ENCODE measurements around the gene NAALADL2. TPM values are rescaled to one million over a fixed set of nuclear protein-coding genes. Genes with fewer than 3 reads are reported as not detected.

NAALADL2 gene
- total and polyA plus RNA-seq, 4 donors: 0.28 to 4.6 (median 3.1) TPM

DNA sequence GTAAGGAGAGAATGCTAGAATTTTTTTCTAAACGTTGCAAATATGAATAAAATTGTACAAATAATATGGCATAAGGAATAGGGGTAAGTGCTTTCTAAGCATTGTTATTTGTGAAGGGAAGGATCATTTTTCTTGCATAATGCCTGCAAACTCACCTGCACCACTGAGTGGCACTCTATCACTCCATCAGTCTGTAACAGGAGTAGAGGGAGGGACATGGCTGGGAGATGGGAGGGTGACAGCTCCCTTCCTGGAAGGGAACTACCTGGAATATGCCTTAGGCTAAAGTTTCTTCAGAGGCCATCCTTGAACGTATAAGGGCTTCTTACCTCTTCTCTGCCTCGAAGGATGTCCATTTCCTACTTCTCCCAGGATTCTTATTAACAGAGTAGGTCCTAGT lies 3.0 kb downstream of the NAALADL2 start:
- TF ChIP-seq RXRA (IDR thresholded peaks at IDR 0.05) (no peak), SP1 (IDR thresholded peaks at IDR 0.05) (no peak), TAF1 (conservative IDR thresholded peaks at IDR 0.05) (no peak), FOXA1 (IDR thresholded peaks at IDR 0.05) (no peak), FOXA2 (IDR thresholded peaks at IDR 0.05) (no peak), HNF4G (IDR thresholded peaks at IDR 0.05) (no peak), GABPA (IDR thresholded peaks at IDR 0.05 in 1 of 2, conservative IDR thresholded peaks at IDR 0.05 in 1 of 2) (no peak), NR2F2 (IDR thresholded peaks at IDR 0.05) (no peak), JUND (IDR thresholded peaks at IDR 0.05) (no peak), RAD21 (IDR thresholded peaks at IDR 0.05) (peak; percentile 89 to 92), HNF4A (conservative IDR thresholded peaks at IDR 0.05) (peak in 1 of 2 donors; percentile 34), YY1 (IDR thresholded peaks at IDR 0.05) (no peak), EGR1 (IDR thresholded peaks at IDR 0.05; ENCODE audit: low read depth in 2 of 2) (no peak)
- TF ChIP-seq, protein P1, sequence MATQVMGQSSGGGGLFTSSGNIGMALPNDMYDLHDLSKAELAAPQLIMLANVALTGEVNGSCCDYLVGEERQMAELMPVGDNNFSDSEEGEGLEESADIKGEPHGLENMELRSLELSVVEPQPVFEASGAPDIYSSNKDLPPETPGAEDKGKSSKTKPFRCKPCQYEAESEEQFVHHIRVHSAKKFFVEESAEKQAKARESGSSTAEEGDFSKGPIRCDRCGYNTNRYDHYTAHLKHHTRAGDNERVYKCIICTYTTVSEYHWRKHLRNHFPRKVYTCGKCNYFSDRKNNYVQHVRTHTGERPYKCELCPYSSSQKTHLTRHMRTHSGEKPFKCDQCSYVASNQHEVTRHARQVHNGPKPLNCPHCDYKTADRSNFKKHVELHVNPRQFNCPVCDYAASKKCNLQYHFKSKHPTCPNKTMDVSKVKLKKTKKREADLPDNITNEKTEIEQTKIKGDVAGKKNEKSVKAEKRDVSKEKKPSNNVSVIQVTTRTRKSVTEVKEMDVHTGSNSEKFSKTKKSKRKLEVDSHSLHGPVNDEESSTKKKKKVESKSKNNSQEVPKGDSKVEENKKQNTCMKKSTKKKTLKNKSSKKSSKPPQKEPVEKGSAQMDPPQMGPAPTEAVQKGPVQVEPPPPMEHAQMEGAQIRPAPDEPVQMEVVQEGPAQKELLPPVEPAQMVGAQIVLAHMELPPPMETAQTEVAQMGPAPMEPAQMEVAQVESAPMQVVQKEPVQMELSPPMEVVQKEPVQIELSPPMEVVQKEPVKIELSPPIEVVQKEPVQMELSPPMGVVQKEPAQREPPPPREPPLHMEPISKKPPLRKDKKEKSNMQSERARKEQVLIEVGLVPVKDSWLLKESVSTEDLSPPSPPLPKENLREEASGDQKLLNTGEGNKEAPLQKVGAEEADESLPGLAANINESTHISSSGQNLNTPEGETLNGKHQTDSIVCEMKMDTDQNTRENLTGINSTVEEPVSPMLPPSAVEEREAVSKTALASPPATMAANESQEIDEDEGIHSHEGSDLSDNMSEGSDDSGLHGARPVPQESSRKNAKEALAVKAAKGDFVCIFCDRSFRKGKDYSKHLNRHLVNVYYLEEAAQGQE (IDR thresholded peaks at IDR 0.05): no peak
- TF ChIP-seq, protein P2, sequence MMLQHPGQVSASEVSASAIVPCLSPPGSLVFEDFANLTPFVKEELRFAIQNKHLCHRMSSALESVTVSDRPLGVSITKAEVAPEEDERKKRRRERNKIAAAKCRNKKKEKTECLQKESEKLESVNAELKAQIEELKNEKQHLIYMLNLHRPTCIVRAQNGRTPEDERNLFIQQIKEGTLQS (IDR thresholded peaks at IDR 0.05): peak; percentile 21
- TF ChIP-seq, protein P3, sequence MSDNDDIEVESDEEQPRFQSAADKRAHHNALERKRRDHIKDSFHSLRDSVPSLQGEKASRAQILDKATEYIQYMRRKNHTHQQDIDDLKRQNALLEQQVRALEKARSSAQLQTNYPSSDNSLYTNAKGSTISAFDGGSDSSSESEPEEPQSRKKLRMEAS (IDR thresholded peaks at IDR 0.05): no peak
- TF ChIP-seq, protein P4, sequence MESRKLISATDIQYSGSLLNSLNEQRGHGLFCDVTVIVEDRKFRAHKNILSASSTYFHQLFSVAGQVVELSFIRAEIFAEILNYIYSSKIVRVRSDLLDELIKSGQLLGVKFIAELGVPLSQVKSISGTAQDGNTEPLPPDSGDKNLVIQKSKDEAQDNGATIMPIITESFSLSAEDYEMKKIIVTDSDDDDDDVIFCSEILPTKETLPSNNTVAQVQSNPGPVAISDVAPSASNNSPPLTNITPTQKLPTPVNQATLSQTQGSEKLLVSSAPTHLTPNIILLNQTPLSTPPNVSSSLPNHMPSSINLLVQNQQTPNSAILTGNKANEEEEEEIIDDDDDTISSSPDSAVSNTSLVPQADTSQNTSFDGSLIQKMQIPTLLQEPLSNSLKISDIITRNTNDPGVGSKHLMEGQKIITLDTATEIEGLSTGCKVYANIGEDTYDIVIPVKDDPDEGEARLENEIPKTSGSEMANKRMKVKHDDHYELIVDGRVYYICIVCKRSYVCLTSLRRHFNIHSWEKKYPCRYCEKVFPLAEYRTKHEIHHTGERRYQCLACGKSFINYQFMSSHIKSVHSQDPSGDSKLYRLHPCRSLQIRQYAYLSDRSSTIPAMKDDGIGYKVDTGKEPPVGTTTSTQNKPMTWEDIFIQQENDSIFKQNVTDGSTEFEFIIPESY (IDR thresholded peaks at IDR 0.05): no peak
- TF ChIP-seq, protein P5, sequence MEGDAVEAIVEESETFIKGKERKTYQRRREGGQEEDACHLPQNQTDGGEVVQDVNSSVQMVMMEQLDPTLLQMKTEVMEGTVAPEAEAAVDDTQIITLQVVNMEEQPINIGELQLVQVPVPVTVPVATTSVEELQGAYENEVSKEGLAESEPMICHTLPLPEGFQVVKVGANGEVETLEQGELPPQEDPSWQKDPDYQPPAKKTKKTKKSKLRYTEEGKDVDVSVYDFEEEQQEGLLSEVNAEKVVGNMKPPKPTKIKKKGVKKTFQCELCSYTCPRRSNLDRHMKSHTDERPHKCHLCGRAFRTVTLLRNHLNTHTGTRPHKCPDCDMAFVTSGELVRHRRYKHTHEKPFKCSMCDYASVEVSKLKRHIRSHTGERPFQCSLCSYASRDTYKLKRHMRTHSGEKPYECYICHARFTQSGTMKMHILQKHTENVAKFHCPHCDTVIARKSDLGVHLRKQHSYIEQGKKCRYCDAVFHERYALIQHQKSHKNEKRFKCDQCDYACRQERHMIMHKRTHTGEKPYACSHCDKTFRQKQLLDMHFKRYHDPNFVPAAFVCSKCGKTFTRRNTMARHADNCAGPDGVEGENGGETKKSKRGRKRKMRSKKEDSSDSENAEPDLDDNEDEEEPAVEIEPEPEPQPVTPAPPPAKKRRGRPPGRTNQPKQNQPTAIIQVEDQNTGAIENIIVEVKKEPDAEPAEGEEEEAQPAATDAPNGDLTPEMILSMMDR (IDR thresholded peaks at IDR 0.05; ENCODE audit: low read depth, low read length, missing input control): peak; percentile 57
- no peak for DNase-seq (ENCODE audit: low spot score)
- H3K27me3 ChIP-seq (ENCODE audit: control insufficient read depth in 4 of 4, insufficient read depth in 4 of 4, low read length in 3 of 4): no peaks in the 10 kb centered on the region
- no peak overlapping the region for H3K9ac ChIP-seq (ENCODE audit: low read depth in 1 of 2, low read length in 2 of 2)
- H3K4me1 ChIP-seq (ENCODE audit: control insufficient read depth in 4 of 4, insufficient read depth in 4 of 4, low read length in 3 of 4): peaks cover 0 to 31% (median 24%) of the 10 kb centered on the region in 4 donors
- WGBS: 30% methylated on average over 3 of the region's 3 CpGs
- no peaks in the 10 kb centered on the region for H3K36me3 ChIP-seq (ENCODE audit: control insufficient read depth in 4 of 4, insufficient read depth in 3 of 4, low read depth in 1 of 4, low read length in 3 of 4)
- no peak overlapping the region for H3K27ac ChIP-seq (ENCODE audit: low read depth in 1 of 2, low read length in 2 of 2)
- H3K9me3 ChIP-seq (ENCODE audit: control insufficient read depth in 4 of 4, low read length in 3 of 4): no peaks in the 10 kb centered on the region
- no peak overlapping the region for H3K4me3 ChIP-seq (ENCODE audit: low read depth in 1 of 3, low read length in 3 of 3)

All from liver (tissue), 9 donors.